Natural killer cell (primary cell): Measurements from ENCODE around the gene EGR4. TPM values are rescaled to one million over a fixed set of nuclear protein-coding genes. Genes with fewer than 3 reads are reported as not detected.
A peak's percentile ranks its signal among the peaks of the same experiment; 100 is the strongest.

Experiments used
- ATAC-seq, 3 donors: fragments of 150-1000 bp in 2 of 3; fragments of 200-7000 bp in 1 of 3; cut with Tn5 transposase; 1 replicate in 1 of 3; 2 replicates in 2 of 3; pipeline ENCODE4 v1.10.0; 2021; ENCODE audit warnings: mild to moderate bottlenecking in 2 of 3, moderate library complexity in 2 of 3
- DNase-seq, 2 donors: peaks; one replicate each; pipeline versions ENCODE4 v3.0.0 to v3.0.0-alpha.2; 2013 to 2021; ENCODE audit warnings: mixed read lengths in 1 of 2
- H3K27ac ChIP-seq: one replicate; pipeline ENCODE4 v1.5.1; 2013; ENCODE audit warnings: mild to moderate bottlenecking, low read length
- H3K27me3 ChIP-seq: one replicate; pipeline ENCODE4 v1.6.1; 2013; ENCODE audit warnings: low read length; ENCODE audit not compliant: control insufficient read depth, insufficient read depth
- H3K36me3 ChIP-seq: one replicate; pipeline ENCODE4 v1.6.1; 2013; ENCODE audit warnings: low read length; ENCODE audit not compliant: control insufficient read depth, insufficient read depth
- H3K4me1 ChIP-seq: one replicate; pipeline ENCODE4 v1.6.1; 2013; ENCODE audit warnings: low read length; ENCODE audit not compliant: control insufficient read depth, insufficient read depth
- H3K4me3 ChIP-seq: one replicate; pipeline ENCODE4 v1.5.1; 2013; ENCODE audit warnings: low read length
- H3K9me3 ChIP-seq: one replicate; pipeline ENCODE4 v1.6.1; 2013; ENCODE audit warnings: low read length; ENCODE audit not compliant: control insufficient read depth, insufficient read depth
- H3K27ac Mint-ChIP-seq, 2 donors: one replicate each; pipeline ENCODE4 v1.8.0; 2022; ENCODE audit warnings: mild to moderate bottlenecking in 2 of 2, mixed read lengths in 2 of 2, moderate library complexity in 1 of 2
- H3K27me3 Mint-ChIP-seq, 2 donors: one replicate each; pipeline ENCODE4 v1.8.0; 2022; ENCODE audit warnings: low read depth in 2 of 2, mixed read lengths in 2 of 2
- H3K36me3 Mint-ChIP-seq: one replicate; pipeline ENCODE4 v1.8.0; 2022; ENCODE audit warnings: mixed read lengths
- H3K4me1 Mint-ChIP-seq, 2 donors: one replicate each; pipeline ENCODE4 v1.8.0; 2022; ENCODE audit warnings: mixed read lengths in 2 of 2
- H3K4me3 Mint-ChIP-seq: one replicate; pipeline ENCODE4 v1.8.0; 2022; ENCODE audit warnings: mild to moderate bottlenecking, moderate library complexity, mixed read lengths
- H3K9me3 Mint-ChIP-seq, 2 donors: one replicate each; pipeline ENCODE4 v1.8.0; 2022; ENCODE audit warnings: mixed read lengths in 2 of 2
- CTCF ChIP-seq: fragments of 200-600 bp; IDR thresholded peaks from one replicate; pipeline ENCODE4 v1.8.0; 2022; ENCODE audit warnings: antibody characterized with exemption
- WGBS: methylation state at CpG from one replicate; pipeline ENCODE4 v1.1.7; 2013; ENCODE audit warnings: missing lambda C conversion rate; ENCODE audit not compliant: insufficient coverage; 5-methylcytosine and 5-hydroxymethylcytosine counted together
- intact Hi-C: fragments of 100-400 bp; cut with micrococcal nuclease; formaldehyde crosslinking; loops from one replicate; pipeline ENCODE4 v1.14.2; 2022
- total RNA-seq, 4 donors: library from RNA; stranded (reverse); fragments of 120-200 nt in 1 of 4; gene quantifications; one replicate each; pipeline versions ENCODE4 v1.2.3 to v1.2.4, GENCODE V29; 2013 to 2022

Gene EGR4
- total RNA-seq, 3 donors from 2014 or later (not counting 1 experiment from before 2014, with no cell fraction given): 0.28 to 2.6 (median 1.1) TPM

- Histone ChIP-seq H3K4me3 (no peak overlapping the region), H3K27me3 (no peaks in the 10 kb centered on the region), H3K4me1 (peaks cover 15% of the 10 kb centered on the region), H3K9me3 (no peaks in the 10 kb centered on the region), H3K36me3 (no peaks in the 10 kb centered on the region), H3K27ac (no peak overlapping the region)
- Mint-ChIP-seq H3K36me3 (no peaks in the 10 kb centered on the region), H3K4me3 (no peak overlapping the region), H3K27ac (no peak overlapping the region), H3K4me1 (peaks cover 0 to 15% of the 10 kb centered on the region in 2 donors), H3K27me3 (no peaks in the 10 kb centered on the region), H3K9me3 (no peaks in the 10 kb centered on the region)
- WGBS: 97% methylated on average over 9 of the region's 9 CpGs
- no peak for TF ChIP-seq CTCF
- ATAC-seq: no peak
- no peak for DNase-seq
- intact Hi-C loops: no loop called here
These were observed 13.5 kb downstream of the EGR4 start for GRCh38 chr2:73279852-73280251.

- no peak overlapping the region for H3K27ac ChIP-seq
- intact Hi-C loops: no loop called here
- TF ChIP-seq CTCF: no peak
- DNase-seq (no peak), ATAC-seq (no peak)
- H3K27me3 Mint-ChIP-seq: no peaks in the 10 kb centered on the region
- H3K36me3 ChIP-seq: no peaks in the 10 kb centered on the region
- H3K4me1 ChIP-seq: peaks cover 8% of the 10 kb centered on the region
- H3K9me3 ChIP-seq: no peaks in the 10 kb centered on the region
- H3K4me3 ChIP-seq: no peak overlapping the region
- H3K27ac Mint-ChIP-seq: no peak overlapping the region
- peaks cover 10 to 18% of the 10 kb centered on the region in 2 donors for H3K4me1 Mint-ChIP-seq
- WGBS: 93% methylated on average over 1 of the region's 1 CpG
- H3K27me3 ChIP-seq: no peaks in the 10 kb centered on the region
- H3K36me3 Mint-ChIP-seq: no peaks in the 10 kb centered on the region
- no peak overlapping the region for H3K4me3 Mint-ChIP-seq
- H3K9me3 Mint-ChIP-seq: no peaks in the 10 kb centered on the region
These were observed 21.1 kb downstream of the EGR4 start for GRCh38 chr2:73272270-73272669.

- H3K4me3 ChIP-seq: no peak overlapping the region
- H3K9me3 ChIP-seq: no peaks in the 10 kb centered on the region
- WGBS: 62% methylated on average over 22 of the region's 22 CpGs
- intact Hi-C loops: no loop called here
- H3K27ac Mint-ChIP-seq: no peak overlapping the region
- peaks cover 8% of the 10 kb centered on the region for H3K4me1 ChIP-seq
- no peaks in the 10 kb centered on the region for H3K27me3 Mint-ChIP-seq
- H3K36me3 Mint-ChIP-seq: no peaks in the 10 kb centered on the region
- H3K27ac ChIP-seq: no peak overlapping the region
- no peaks in the 10 kb centered on the region for H3K36me3 ChIP-seq
- TF ChIP-seq CTCF: no peak
- ATAC-seq: peak in 1 of 3 donors; percentile 8
- peaks cover 10 to 18% of the 10 kb centered on the region in 2 donors for H3K4me1 Mint-ChIP-seq
- no peak for DNase-seq
- no peaks in the 10 kb centered on the region for H3K9me3 Mint-ChIP-seq
- no peaks in the 10 kb centered on the region for H3K27me3 ChIP-seq
- H3K4me3 Mint-ChIP-seq: peak overlapping the region; percentile 26
These were observed 23.5 kb downstream of the EGR4 start for GRCh38 chr2:73269686-73270465.
